HG03378 (cell line): Measurements from ENCODE around the gene SLC25A39.
A peak's percentile ranks its signal among the peaks of the same experiment; 100 is the strongest.
"Not testable (repeated sequence)": the region's sequence is repeated elsewhere in the genome, so short reads cannot be mapped to it uniquely, and the experiment has no call there.

Source experiments
- ATAC-seq: cut with Tn5 transposase; IDR thresholded peaks from one replicate; pipeline ENCODE4 v1.9.1; 2021; ENCODE audit warnings: mild to moderate bottlenecking, moderate library complexity; ENCODE audit not compliant: unreplicated experiment

SLC25A39 gene

GRCh38 chr17:44324571-44325275 is at the start of gene SLC25A39:
SLC25A39 (minus strand) TSS chr17:44324823; CDS start chr17:44323562, 1,261 bp downstream.
- ATAC-seq: peak; percentile 52

- ATAC-seq: no peak
Measured at GRCh38 chr17:44372036-44372435, 47.4 kb upstream of the SLC25A39 start.

GRCh38 chr17:44369414-44370023 is 44.9 kb upstream of the SLC25A39 start:
- not testable (repeated sequence) for ATAC-seq

GRCh38 chr17:44368391-44369243 is 44.0 kb upstream of the SLC25A39 start:
- not testable (repeated sequence) for ATAC-seq

GRCh38 chr17:44367231-44367979 is 42.8 kb upstream of the SLC25A39 start:
- no peak for ATAC-seq

- ATAC-seq: not testable (repeated sequence)
Measured at GRCh38 chr17:44365051-44365450, 40.4 kb upstream of the SLC25A39 start.

- ATAC-seq: no peak
Measured at GRCh38 chr17:44363613-44364159, 39.1 kb upstream of the SLC25A39 start, which contains the start of gene FAM171A2. FAM171A2 (minus strand) TSS chr17:44363853; CDS start chr17:44363714, 139 bp downstream.

GRCh38 chr17:44362949-44363612 is 38.5 kb upstream of the SLC25A39 start:
- no peak for ATAC-seq

- no peak for ATAC-seq
Measured at GRCh38 chr17:44362459-44362948, 37.9 kb upstream of the SLC25A39 start.

GRCh38 chr17:44361292-44362260 is 37.0 kb upstream of the SLC25A39 start:
- no peak for ATAC-seq

GRCh38 chr17:44360826-44361225 is 36.2 kb upstream of the SLC25A39 start:
- ATAC-seq: no peak

- no peak for ATAC-seq
Measured at GRCh38 chr17:44360144-44360533, 35.5 kb upstream of the SLC25A39 start.

- no peak for ATAC-seq
Measured at GRCh38 chr17:44359458-44360143, 35.0 kb upstream of the SLC25A39 start.

- no peak for ATAC-seq
Measured at GRCh38 chr17:44359006-44359405, 34.4 kb upstream of the SLC25A39 start.

- no peak for ATAC-seq
Measured at GRCh38 chr17:44358066-44358465, 33.4 kb upstream of the SLC25A39 start.

GRCh38 chr17:44356241-44356640 is 31.6 kb upstream of the SLC25A39 start:
- no peak for ATAC-seq

- ATAC-seq: no peak
Measured at GRCh38 chr17:44355642-44356099, 31.0 kb upstream of the SLC25A39 start.
